GM12878 (cell line): ENCODE data around the gene GPR108. TPM values are rescaled to one million over a fixed set of nuclear protein-coding genes. Genes with fewer than 3 reads are reported as not detected.

ENCODE experiments used
- ATAC-seq: fragments of 200-7000 bp; cut with Tn5 transposase; 3 replicates; pipeline ENCODE4 v1.9.1; 2020; ENCODE audit warnings: mild to moderate bottlenecking, moderate library complexity
- BruUV-seq: library from RNA; stranded (reverse); fragments of 400-500 nt; replicated peaks from 2 replicates; lab custom pipeline; 2021; lab: Mats Ljungman, UMichigan
- CTCF ChIA-PET: fragments of 300-600 bp; sonication (Branson Sonifier 250); formaldehyde crosslinking; extraction: SDS; loops from one replicate; lab custom pipeline; 2021; ENCODE audit warnings: inconsistent platforms; lab: Yijun Ruan, JAX
- POLR2A ChIA-PET: fragments of 350-600 bp; formaldehyde crosslinking; extraction: SDS; loops from one replicate; lab custom pipeline; 2021; ENCODE audit warnings: inconsistent platforms; lab: Charles Lee
- RAD21 ChIA-PET: fragments of 300-600 bp; sonication (Branson Sonifier 250); formaldehyde crosslinking; loops from one replicate; lab custom pipeline; 2023; ENCODE audit warnings: antibody characterized with exemption; ENCODE audit not compliant: unreplicated experiment; lab: Charles Lee
- SMC1A ChIA-PET: fragments of 300-600 bp; sonication (Branson Sonifier 250); formaldehyde crosslinking; loops from one replicate; lab custom pipeline; 2023; ENCODE audit not compliant: unreplicated experiment, uncharacterized antibody; lab: Charles Lee
- DNase-seq: peaks from one replicate; pipeline ENCODE4 v3.0.0-alpha.2; 2011; ENCODE audit warnings: low read depth, low spot score
- FAIRE-seq: peaks from 3 replicates; lab custom pipeline; 2011; peaks lifted over from hg19 to GRCh38; lab: Jason Lieb, UNC
- H2AFZ ChIP-seq: 2 replicates; pipeline ENCODE4 v1.6.0; 2011; ENCODE audit warnings: low read depth, low read length, control low read depth; ENCODE audit not compliant: control insufficient read depth
- H3K27ac ChIP-seq: 2 replicates; pipeline ENCODE4 v1.5.1; 2011; ENCODE audit warnings: control low read depth; ENCODE audit not compliant: control insufficient read depth, insufficient read depth
- H3K27me3 ChIP-seq, 2 experiments: replicated peaks in 1 of 2; 2 replicates each; pipeline versions ENCODE4 v1.6.0 to v1.6.1; 2011; ENCODE audit warnings: low read length in 1 of 2; ENCODE audit not compliant: control insufficient read depth in 2 of 2, insufficient read depth in 2 of 2
- H3K36me3 ChIP-seq, 2 experiments: 2 replicates each; pipeline ENCODE4 v1.5.1; 2011; ENCODE audit warnings: low read length in 1 of 2; ENCODE audit not compliant: control insufficient read depth in 2 of 2, insufficient read depth in 2 of 2
- H3K4me1 ChIP-seq: 2 replicates; pipeline ENCODE4 v1.6.1; 2011; ENCODE audit warnings: mild to moderate bottlenecking, low read length, moderate library complexity, mixed read lengths; ENCODE audit not compliant: control insufficient read depth, insufficient read depth
- H3K4me2 ChIP-seq: 2 replicates; pipeline ENCODE4 v1.6.0; 2011; ENCODE audit warnings: control low read depth; ENCODE audit not compliant: control insufficient read depth, insufficient read depth
- H3K4me3 ChIP-seq: fragments of 200-600 bp; sonication (generic); 2 replicates; pipeline ENCODE4 v1.5.1; 2016
- H3K79me2 ChIP-seq: 2 replicates; pipeline ENCODE4 v1.6.0; 2011; ENCODE audit warnings: low read length; ENCODE audit not compliant: control insufficient read depth, insufficient read depth
- H3K9ac ChIP-seq: 2 replicates; pipeline ENCODE4 v1.8.0; 2011; ENCODE audit warnings: low read length, control low read depth, mixed read lengths; ENCODE audit not compliant: control insufficient read depth, insufficient read depth
- H3K9me3 ChIP-seq: replicated peaks from 3 replicates; pipeline ENCODE4 v1.5.1; 2011; ENCODE audit warnings: mild to moderate bottlenecking, low read length; ENCODE audit not compliant: control insufficient read depth, insufficient read depth
- H4K20me1 ChIP-seq: 2 replicates; pipeline ENCODE4 v1.6.0; 2011; ENCODE audit not compliant: control insufficient read depth, insufficient read depth
- EGR1 ChIP-seq, 2 experiments: IDR thresholded peaks; 1 replicate in 1 of 2; 2 replicates in 1 of 2; pipeline ENCODE4 v1.6.1; 2011 to 2012; ENCODE audit warnings: low read depth in 2 of 2, low read length in 2 of 2, borderline replicate concordance in 1 of 2, mild to moderate bottlenecking in 1 of 2, moderate library complexity in 1 of 2
- EZH2 ChIP-seq: IDR thresholded peaks from 2 replicates; pipeline ENCODE4 v1.6.1; 2012; ENCODE audit warnings: low read depth, mild to moderate bottlenecking, control low read depth, inconsistent platforms, low read length, borderline replicate concordance; ENCODE audit not compliant: control insufficient read depth
- GABPA ChIP-seq: IDR thresholded peaks from 2 replicates; pipeline ENCODE4 v1.6.1; 2014; ENCODE audit warnings: antibody characterized with exemption, low read depth, mild to moderate bottlenecking, inconsistent platforms
- HCFC1 ChIP-seq: fragments of 150-350 bp; IDR thresholded peaks from 2 replicates; pipeline ENCODE4 v1.6.1; 2014; ENCODE audit warnings: low read length
- IRF4 ChIP-seq: IDR thresholded peaks from 2 replicates; pipeline ENCODE4 v1.6.1; 2011; ENCODE audit warnings: low read depth, low read length
- KLF5 ChIP-seq: fragments of 450-650 bp; IDR thresholded peaks from 2 replicates; pipeline ENCODE4 v1.6.1; 2014; ENCODE audit warnings: mild to moderate bottlenecking; ENCODE audit not compliant: partially characterized antibody
- NFIC ChIP-seq: IDR thresholded peaks from 2 replicates; pipeline ENCODE4 v1.6.1; 2012; ENCODE audit warnings: low read depth, mild to moderate bottlenecking, inconsistent platforms, low read length, moderate library complexity
- NFYB ChIP-seq: IDR thresholded peaks from 2 replicates; pipeline ENCODE4 v1.6.1; 2011; ENCODE audit warnings: low read depth, mild to moderate bottlenecking, low read length, improper control_type of control experiment, moderate library complexity; ENCODE audit not compliant: insufficient read depth
- PAX8 ChIP-seq: fragments of 450-650 bp; IDR thresholded peaks from 2 replicates; pipeline ENCODE4 v1.6.1; 2017; ENCODE audit warnings: mild to moderate bottlenecking, moderate library complexity
- POLR2A ChIP-seq: IDR thresholded peaks from 2 replicates; pipeline ENCODE4 v1.6.1; 2011; ENCODE audit warnings: low read depth, mild to moderate bottlenecking, low read length
- POU2F2 ChIP-seq: IDR thresholded peaks from 3 replicates; pipeline ENCODE4 v1.6.1; 2011; ENCODE audit warnings: low read depth, mild to moderate bottlenecking, low read length, borderline replicate concordance
- RFX5 ChIP-seq: IDR thresholded peaks from 2 replicates; pipeline ENCODE4 v1.6.1; 2011; ENCODE audit warnings: low read depth, low read length, improper control_type of control experiment
- SIX5 ChIP-seq: IDR thresholded peaks from 2 replicates; pipeline ENCODE4 v1.6.1; 2011; ENCODE audit warnings: mild to moderate bottlenecking, low read depth, low read length, moderate library complexity; ENCODE audit not compliant: severe bottlenecking
- SP1 ChIP-seq: IDR thresholded peaks from one replicate; pipeline ENCODE4 v1.6.1; 2011; ENCODE audit warnings: low read depth, low read length
- SREBF2 ChIP-seq: IDR thresholded peaks from 2 replicates; pipeline ENCODE4 v1.6.1; 2012; ENCODE audit warnings: mild to moderate bottlenecking, low read length
- TAF1 ChIP-seq: IDR thresholded peaks from 2 replicates; pipeline ENCODE4 v1.6.1; 2011; ENCODE audit warnings: mild to moderate bottlenecking, low read depth, low read length, borderline replicate concordance
- TARDBP ChIP-seq: IDR thresholded peaks from 2 replicates; pipeline ENCODE4 v1.6.1; 2016; ENCODE audit warnings: borderline replicate concordance
- YBX1 ChIP-seq: fragments of 450-650 bp; IDR thresholded peaks from 2 replicates; pipeline ENCODE4 v1.6.1; 2016; ENCODE audit warnings: antibody characterized with exemption
- WGBS: methylation state at CpG from one replicate; pipeline ENCODE4 v1.1.6; 2016; ENCODE audit warnings: low lambda C conversion rate; ENCODE audit not compliant: insufficient replicate concordance, insufficient coverage; ENCODE audit errors: missing lambda C conversion rate; 5-methylcytosine and 5-hydroxymethylcytosine counted together
- in situ Hi-C: fragments of 300-500 bp; cut with MboI; formaldehyde crosslinking; loops from 9 replicates; pipeline ENCODE4 v1.14.3; 2018; ENCODE audit warnings: mixed read lengths
- intact Hi-C: fragments of 100-400 bp; cut with micrococcal nuclease; formaldehyde crosslinking; loops from one replicate; pipeline ENCODE4 v1.14.2; 2022; ENCODE audit not compliant: unreplicated experiment
- polyA plus RNA-seq, 11 experiments: library from polyadenylated mRNA; depleted of rRNA in 4 of 11; unstranded in 6 of 11; stranded (reverse) in 5 of 11; fragments of >200 nt; fragmentation: Nextera tagmentation in 4 of 11; fragmentation: Illumina TruSeq in 1 of 11; extraction: Ambion mirVana in 4 of 11; extraction: Trizol in 1 of 11; gene quantifications; 1 replicate in 1 of 11; 2 replicates in 10 of 11; pipeline versions ENCODE4 v1.2.1 to v1.2.3, GENCODE V29; 2011 to 2016; ENCODE audit warnings: inconsistent platforms in 2 of 11, missing spikeins in 2 of 11, low read depth in 1 of 11
- total RNA-seq, 4 experiments: library from RNA; depleted of rRNA in 3 of 4; stranded (reverse); fragments of >200 nt in 3 of 4; fragmentation: Illumina TruSeq in 1 of 4; extraction: Trizol in 1 of 4; gene quantifications; 2 replicates each; pipeline versions ENCODE4 v1.2.1 to v1.2.3, GENCODE V29; 2013 to 2021
- TF ChIP-seq, protein P1 (sequence below): IDR thresholded peaks from 2 replicates; pipeline ENCODE4 v1.6.1; 2011; ENCODE audit warnings: borderline replicate concordance, low read depth, mild to moderate bottlenecking, moderate library complexity, low read length; ENCODE audit not compliant: insufficient read depth, poor library complexity, severe bottlenecking
- TF ChIP-seq, protein P2 (sequence below): IDR thresholded peaks from 2 replicates; pipeline ENCODE4 v1.6.1; 2011; ENCODE audit warnings: mild to moderate bottlenecking, low read depth, low read length, moderate library complexity; ENCODE audit not compliant: insufficient replicate concordance

GPR108 gene
- total and polyA plus RNA-seq, 10 of the 15 experiments (the other 5 are each of a cell fraction or from before 2014, with no cell fraction given) = 4.4 to 87.2 (median 57.1) TPM

DNA sequence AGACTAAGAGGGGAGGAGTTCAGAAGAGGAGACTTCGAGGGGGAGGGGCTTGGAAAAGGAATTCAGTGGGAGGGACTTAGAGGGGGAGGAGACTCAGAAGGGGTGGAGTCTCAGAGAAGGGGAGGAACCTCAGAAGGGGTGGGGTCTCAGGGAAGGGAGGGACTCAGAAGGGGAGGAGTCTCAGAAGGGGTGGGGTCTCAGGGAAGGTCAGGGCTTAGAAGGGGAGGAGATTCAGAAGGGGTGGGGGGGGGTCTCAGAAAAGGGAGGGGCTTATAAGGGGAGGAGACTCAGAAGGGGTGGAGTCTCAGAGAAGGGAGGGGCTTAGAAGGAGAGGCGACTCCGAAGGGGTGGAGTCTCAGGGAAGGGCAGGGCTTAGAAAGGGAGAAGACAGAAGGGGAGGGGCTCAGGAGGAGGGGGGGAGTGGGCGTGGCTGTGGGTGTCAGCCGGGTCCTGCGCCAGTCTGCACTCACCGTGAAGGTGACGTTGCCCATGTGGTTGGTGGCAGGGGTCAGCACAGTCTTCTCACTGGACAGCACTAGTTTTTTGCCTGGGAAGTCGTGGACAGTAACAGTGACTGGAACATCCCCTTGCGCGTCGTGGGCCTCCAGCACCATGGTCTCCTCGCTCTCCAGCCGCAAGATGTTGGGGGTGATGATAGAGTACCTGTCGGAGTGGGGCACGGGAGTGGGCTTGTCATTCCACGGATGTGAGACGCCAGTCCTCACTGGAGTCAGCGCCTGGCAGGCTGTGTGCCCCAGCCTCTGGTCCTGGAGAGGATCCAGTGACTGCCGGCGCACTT is 18.4 kb downstream of the GPR108 start (continued):
- TF ChIP-seq, protein P1, sequence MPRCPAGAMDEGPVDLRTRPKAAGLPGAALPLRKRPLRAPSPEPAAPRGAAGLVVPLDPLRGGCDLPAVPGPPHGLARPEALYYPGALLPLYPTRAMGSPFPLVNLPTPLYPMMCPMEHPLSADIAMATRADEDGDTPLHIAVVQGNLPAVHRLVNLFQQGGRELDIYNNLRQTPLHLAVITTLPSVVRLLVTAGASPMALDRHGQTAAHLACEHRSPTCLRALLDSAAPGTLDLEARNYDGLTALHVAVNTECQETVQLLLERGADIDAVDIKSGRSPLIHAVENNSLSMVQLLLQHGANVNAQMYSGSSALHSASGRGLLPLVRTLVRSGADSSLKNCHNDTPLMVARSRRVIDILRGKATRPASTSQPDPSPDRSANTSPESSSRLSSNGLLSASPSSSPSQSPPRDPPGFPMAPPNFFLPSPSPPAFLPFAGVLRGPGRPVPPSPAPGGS = no peak
- TF ChIP-seq TARDBP = no peak
- no peak for TF ChIP-seq SIX5
- TF ChIP-seq, all 136 proteins: peak for 0

- no peak overlapping the region for H2AFZ ChIP-seq
- H3K27ac ChIP-seq = no peak overlapping the region
- H3K4me2 ChIP-seq = no peak overlapping the region
- ChIA-PET RAD21 (no interaction called here), SMC1A (no interaction called here), POLR2A (no interaction called here), CTCF (no interaction called here)
- no TSS peak for BruUV-seq
- H3K4me3 ChIP-seq = no peak overlapping the region
- in situ Hi-C loops (no loop called here), intact Hi-C loops (no loop called here)
- no peaks in the 10 kb centered on the region for H3K27me3 ChIP-seq
- WGBS = 73% methylated on average over 21 of the region's 23 CpGs
- H3K9me3 ChIP-seq = no peaks in the 10 kb centered on the region
- TF ChIP-seq GABPA = no peak
- TF ChIP-seq NFIC = no peak
- TF ChIP-seq YBX1 = no peak
- no peak for TF ChIP-seq PAX8
- TF ChIP-seq, protein P2, sequence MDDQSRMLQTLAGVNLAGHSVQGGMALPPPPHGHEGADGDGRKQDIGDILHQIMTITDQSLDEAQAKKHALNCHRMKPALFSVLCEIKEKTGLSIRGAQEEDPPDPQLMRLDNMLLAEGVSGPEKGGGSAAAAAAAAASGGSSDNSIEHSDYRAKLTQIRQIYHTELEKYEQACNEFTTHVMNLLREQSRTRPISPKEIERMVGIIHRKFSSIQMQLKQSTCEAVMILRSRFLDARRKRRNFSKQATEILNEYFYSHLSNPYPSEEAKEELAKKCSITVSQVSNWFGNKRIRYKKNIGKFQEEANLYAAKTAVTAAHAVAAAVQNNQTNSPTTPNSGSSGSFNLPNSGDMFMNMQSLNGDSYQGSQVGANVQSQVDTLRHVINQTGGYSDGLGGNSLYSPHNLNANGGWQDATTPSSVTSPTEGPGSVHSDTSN = no peak
- no peak for TF ChIP-seq RFX5
- TF ChIP-seq EZH2 = no peak
- TF ChIP-seq POU2F2 = no peak
- TF ChIP-seq TAF1 = no peak
- TF ChIP-seq EGR1 (IDR thresholded peaks at IDR 0.05; ENCODE audit: borderline replicate concordance in 1 of 2, low read depth in 2 of 2, low read length in 2 of 2) = no peak
- no peak for TF ChIP-seq IRF4
- no peak for TF ChIP-seq KLF5
- TF ChIP-seq HCFC1 = no peak
- no peak for TF ChIP-seq POLR2A
- TF ChIP-seq SREBF2 = no peak
- no peak for TF ChIP-seq SP1
- TF ChIP-seq NFYB = no peak
- DNase-seq (no peak), ATAC-seq (no peak), FAIRE-seq (no peak)
- H3K4me1 ChIP-seq = peaks cover 25% of the 10 kb centered on the region
- no peaks in the 10 kb centered on the region for H3K36me3 ChIP-seq
- no peak overlapping the region for H3K9ac ChIP-seq
- no peaks in the 10 kb centered on the region for H3K79me2 ChIP-seq
- no peaks in the 10 kb centered on the region for H4K20me1 ChIP-seq
Measured at GRCh38 chr19:6718111-6718740, 19.2 kb downstream of the GPR108 start.
